SKM-1 (cell line): ENCODE data around the gene MSI2.

Experiments used
- DNase-seq: peaks from one replicate; lab custom pipeline; 2025; ENCODE audit not compliant: unreplicated experiment; lab: John Stamatoyannopoulos, UW

MSI2 gene

GRCh38 chr17:57387575-57387974 lies 131.3 kb downstream of the MSI2 start:
- DNase-seq: no peak

DNA sequence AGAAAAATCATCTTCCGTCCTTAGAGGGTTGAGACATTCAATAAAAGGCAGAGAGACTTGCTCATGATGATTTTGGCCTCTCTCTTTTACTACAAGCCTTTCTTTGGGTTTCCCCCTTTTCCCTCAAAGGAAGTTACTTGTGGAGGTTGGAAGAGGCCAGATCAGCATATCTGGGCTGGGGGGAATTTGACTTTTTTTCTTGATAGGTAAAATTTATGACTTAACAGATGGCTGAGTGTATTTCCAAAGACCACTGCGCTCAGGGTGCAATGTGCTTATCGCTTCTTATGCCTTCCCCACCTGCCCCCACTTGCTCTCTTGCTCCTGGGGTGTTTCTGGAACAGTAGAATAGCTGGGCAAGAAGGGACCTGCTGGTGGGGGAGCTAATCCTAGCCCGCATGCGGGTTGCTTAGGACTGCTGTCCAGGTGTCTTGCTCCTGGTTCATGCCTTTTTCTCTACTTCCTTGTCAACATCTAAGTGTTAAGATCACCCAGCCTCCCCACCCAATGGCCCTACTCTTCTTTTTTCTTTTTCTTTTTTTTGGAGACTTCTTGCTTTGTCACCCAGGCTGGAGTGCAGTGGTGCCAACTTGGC lies 131.9 kb downstream of the MSI2 start:
- no peak for DNase-seq

DNA sequence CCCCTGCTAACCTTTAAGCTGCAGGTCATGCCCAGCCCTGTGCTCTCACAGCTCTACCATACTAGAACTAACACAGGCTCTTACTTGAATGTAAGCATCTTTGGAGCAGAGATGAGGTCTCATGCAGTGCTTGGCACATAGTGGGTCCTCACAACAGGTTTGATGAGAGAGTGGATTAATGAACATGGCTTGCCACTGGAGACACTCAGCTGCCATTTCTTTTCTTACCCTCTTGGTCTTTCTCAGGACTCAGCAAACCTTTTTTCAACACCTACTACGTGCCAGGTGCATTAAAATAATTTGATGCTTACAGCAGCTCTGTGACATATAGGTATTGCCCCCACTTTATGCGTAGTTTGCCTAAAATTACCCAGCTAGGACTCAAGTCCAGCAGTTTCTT lies 133.2 kb downstream of the MSI2 start:
- no peak for DNase-seq

GRCh38 chr17:57391076-57391825 lies 134.9 kb downstream of the MSI2 start:
- peak; percentile 99 for DNase-seq

DNA sequence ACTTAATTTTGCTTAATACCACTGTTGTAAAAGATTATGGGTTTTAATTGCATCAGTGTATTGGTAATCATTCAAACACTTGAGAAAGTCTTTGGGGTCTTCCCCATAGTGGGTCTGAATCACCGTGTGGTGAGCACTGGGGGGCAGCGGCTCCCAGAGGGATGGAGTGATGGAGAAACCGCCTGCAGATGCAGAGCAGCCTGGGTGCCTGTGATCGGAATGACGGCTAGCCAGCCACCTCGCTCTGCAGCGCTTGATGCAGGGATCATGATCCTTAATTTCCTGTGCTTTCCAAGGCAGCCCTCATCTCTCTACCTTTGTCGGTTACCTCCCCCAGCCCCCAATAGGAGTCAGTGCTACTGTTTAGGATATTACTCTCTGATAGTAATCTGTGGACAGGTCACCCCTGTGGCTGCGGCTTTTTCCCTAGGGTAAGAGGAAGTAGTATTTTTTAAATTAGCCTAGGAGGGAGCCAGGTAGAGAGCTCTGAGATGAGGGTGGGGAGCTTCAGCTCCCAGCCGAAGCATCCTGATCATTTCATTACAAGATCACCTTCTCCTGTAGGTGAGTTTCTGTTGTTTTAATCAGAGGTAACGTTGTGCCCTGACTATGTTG lies 135.6 kb downstream of the MSI2 start:
- no peak for DNase-seq

- no peak for DNase-seq
Measured at GRCh38 chr17:57393368-57393767, 137.0 kb downstream of the MSI2 start.

DNA sequence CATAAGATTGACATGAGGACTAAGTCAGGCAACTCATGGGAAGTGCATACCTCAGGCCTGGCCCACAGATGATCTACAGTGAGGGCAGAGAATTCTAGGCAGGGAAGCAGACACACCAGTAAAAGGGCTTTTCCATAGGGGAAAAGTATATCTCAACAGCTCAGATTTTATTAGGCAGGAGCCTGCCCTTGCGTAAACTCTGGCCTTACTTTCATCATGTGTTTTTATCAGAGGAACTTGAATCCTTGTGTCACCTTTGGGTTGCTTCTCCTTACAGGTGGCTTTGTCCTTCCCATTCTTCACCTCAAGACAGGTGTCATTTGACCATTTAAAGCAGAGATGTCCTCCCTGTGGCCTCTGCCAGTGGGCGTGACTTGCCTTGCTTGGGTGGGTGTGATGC lies 138.1 kb downstream of the MSI2 start:
- DNase-seq: no peak

DNA sequence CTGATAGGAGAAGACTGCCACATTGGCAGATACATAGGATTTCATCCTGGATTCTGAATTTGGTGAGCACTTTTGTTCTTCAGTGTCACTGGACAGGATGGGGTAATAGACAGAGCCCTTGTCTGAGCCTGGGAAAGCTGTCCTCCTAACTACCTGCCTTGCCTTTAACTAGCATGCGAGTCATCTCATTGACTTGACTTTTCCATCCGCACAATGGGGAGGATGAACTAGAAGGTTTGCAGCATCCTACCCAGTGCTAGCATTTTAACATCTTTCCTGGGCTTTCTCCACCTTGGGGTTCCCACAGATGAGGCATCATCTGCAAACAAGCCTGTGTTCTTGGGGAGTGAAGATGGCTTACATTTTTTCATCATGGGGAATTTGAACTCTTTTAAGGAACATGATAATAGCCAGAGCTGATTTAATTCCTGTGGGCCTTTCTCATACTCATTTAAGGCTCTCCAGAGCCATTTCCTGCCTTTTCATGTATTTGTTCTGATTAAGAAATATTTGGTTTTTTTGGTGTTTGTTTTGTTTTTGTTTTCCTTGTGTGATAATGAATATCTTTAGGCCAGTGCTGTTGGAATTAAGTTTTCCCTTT lies 139.5 kb downstream of the MSI2 start:
- DNase-seq: no peak

DNA sequence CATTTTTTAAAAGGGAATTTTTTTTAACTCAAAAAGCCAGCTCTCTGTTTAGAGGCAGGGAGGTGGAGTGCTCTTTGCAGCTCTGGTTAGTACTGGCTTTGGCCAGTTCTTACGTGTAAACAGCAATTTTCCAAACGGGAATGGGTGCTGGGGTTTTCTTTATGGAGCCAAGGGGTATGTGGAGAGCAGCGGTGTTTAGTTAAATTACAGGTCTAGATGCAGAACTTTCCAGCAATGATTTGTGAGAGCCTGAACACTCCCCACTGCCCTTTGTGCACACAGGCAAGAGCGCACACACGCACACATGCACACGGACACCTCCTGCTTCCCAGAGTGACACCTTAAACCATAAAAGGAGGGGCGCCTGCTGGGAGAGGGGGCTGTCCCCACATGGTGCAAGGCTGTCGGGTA lies 140.2 kb downstream of the MSI2 start:
- DNase-seq: no peak

DNA sequence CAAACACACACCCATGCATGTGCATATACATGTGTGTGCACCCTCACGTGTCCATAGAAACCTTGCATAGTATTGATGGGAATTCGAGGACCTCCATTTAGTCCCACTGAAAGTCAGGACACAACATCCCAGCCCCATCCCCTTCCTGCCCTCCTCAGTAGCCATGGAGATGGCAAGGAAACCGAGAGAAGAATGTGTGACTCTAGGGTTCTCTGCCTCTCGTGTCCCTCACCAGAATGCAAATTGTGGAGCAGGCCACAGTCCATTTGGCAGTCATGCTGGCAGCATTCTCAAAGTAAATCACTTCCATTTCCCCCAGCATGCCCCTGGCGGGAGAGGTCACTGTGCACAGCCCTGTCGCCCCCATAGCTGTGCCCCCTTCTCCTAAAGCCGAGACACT lies 141.1 kb downstream of the MSI2 start:
- no peak for DNase-seq

DNA sequence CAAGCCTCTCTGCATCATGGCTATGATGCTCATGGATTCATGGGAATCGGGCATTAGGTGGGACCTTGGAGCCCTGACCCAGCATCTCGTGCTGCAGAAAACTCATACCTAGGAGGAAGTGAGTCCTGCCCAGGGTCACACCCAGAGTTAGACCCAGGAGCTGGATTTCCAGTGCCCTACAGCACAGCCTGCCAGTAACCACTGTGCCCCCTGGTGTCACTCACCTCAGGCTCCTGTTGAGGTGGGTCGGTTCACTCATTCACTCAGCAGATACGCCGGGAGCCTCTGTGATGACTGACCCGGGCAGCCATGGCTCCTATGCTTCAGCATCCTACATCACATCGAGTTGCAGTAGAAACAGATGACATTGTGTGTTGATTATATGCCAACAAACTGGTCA lies 143.4 kb downstream of the MSI2 start:
- no peak for DNase-seq

DNA sequence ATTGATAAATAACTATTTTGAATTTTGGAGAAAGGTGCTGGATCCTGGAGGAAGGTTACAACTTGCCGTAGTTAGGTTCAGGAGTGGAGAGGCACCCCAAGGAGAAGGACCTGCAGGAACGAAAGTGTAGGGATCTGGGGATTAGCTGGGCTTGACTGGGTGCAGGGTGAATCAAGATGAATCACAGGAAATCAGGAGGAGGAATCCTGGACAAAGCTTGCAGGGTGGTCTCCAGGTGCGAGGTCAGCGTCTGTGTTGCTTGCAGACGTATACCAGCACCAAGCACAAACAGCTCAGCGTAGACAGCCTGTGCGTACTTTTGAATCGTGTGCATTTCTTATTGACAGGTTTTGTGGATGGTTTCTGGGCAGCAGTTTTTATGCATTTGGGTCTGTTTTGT lies 144.3 kb downstream of the MSI2 start:
- no peak for DNase-seq

DNA sequence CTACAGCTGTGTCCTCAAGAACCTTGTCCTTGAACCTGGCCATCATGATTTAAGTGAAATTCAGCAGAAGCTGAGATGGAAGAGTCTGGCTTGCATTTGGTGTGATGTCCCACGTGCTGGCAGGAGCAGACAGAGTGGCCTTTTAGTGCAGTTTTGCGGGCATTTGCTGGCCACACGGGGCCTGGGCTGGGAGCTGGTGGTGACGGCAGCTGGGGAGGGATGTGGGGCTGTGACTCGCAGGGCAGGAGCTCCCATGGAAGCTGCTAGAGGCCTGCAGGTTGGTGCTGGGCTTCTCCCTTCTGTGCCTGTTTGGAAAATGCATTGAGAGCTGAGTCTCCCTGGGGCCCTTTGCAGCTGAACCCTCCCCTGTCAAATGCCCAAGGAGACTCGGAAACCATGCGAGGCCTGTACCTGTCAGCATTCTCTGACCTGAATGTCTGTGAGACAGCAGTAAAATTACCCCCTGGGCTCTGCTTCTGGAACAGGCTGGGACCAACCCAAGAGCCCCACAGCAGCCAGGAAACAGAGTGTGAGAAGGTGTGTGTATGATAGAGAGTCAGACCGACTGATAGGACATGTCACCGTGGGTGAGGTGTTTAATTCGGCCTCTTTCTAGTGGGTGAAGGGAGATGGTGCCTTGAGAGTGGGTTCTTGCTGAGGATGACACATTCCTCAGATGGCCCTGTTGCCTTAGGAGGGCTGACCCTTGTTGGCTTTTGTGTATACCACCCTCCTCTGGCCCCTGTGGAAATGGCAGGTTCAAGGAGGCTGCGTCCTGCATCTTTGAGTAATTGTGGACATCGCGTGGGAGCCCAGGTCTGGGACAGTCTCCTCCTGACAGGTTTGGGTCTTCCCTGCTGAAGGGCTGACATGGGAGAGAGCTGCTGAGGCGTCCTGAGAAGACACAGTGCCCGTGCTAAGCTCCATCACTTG lies 145.5 kb downstream of the MSI2 start:
- DNase-seq: no peak

DNA sequence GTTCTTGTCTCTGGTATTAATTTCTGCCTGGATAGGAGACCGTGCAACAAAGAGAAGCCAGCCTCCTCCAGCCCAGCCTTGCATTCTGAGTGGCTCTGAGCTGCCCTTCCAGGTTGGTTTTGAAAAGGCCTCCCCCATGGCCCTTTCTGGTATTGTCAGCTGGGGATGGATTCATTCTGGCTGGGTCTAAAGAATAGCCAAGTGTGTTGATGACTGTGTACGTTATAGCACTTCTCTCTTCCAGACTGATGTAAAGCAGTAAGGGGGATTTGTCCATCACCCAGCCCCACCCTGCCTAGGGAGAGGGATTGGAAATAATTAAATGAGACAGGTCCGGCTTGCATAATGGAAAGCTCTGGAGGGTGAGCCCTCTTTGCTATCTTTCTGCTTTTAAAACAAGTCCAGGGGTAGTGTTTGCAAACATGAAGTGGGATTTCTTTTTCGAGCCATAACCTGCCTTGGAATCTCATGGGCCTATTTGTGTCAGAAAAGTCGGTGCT lies 146.4 kb downstream of the MSI2 start:
- DNase-seq: no peak

- DNase-seq: no peak
Measured at GRCh38 chr17:57403236-57403635, 146.9 kb downstream of the MSI2 start.

DNA sequence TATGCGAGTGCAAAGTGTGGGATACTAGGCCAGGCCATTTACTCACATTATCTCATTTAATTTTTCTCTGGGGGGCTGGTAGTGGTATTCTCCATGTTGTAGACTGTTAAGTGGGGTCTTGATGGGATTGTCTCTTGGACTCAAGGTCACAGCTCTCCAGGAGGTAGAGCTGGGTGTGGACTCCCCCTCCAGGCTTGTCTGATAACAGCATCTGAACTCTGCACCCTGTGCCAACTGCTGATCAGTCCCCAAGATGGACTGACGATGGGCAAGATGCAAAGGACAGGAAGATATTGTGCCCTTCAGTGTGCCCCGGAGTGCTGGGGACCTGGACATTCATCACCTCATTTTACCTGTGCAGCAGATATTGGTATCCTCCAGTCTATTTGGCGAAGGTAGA lies 147.8 kb downstream of the MSI2 start:
- no peak for DNase-seq

DNA sequence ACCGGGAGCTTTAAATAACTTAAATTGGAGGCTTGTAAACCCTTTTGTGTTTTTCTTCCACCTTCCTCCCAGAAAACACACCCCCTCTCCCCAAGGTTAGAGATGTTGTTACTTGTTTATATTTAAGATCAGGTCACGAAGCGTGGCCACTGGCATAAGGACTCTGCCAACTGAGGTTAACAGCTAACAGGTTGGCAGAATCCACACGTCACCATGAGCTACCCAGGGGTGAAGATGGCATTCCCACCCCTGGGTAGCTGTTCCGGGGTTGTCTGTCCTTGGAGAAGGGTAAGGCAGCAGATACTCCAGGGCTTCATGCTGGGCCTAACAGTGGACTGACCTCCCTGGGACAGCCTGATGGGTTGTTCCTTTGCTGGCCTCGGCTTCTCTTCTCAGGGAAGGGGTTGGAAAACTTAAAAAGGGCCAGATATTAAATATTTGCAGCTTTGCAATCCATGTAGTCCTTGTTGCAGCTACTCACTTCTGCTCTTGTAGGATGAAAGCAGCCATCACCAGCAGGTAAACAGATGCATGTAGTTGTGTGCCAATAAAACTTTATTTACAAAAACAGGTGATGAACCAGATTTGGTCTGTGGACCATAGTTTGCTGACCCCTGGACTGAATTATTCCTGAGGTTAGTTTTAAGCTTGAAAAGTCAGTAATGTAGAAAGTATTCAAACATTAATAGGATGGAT lies 148.6 kb downstream of the MSI2 start:
- no peak for DNase-seq

- no peak for DNase-seq
Measured at GRCh38 chr17:57405491-57406072, 149.3 kb downstream of the MSI2 start.

- DNase-seq: no peak
Measured at GRCh38 chr17:57406131-57406980, 150.0 kb downstream of the MSI2 start.
